H1 (cell line): Measurements from ENCODE around the gene ABI1. TPM values are rescaled to one million over a fixed set of nuclear protein-coding genes. Genes with fewer than 3 reads are reported as not detected.
A peak's percentile ranks its signal among the peaks of the same experiment; 100 is the strongest.

Experiments used
- BACH1 ChIP-seq: IDR thresholded peaks from 2 replicates; pipeline ENCODE4 v1.6.1; 2012; ENCODE audit warnings: low read length, improper control_type of control experiment
- CBX5 ChIP-seq: fragments of 300-800, 300-1000 bp; sonication (generic); IDR thresholded peaks from 2 replicates; pipeline ENCODE4 v1.7.1; 2016; ENCODE audit warnings: antibody characterized with exemption, low read length, low read depth
- CEBPB ChIP-seq: IDR thresholded peaks from 2 replicates; pipeline ENCODE4 v1.6.1; 2012; ENCODE audit warnings: low read depth, low read length
- CREB1 ChIP-seq: IDR thresholded peaks from 2 replicates; pipeline ENCODE4 v1.6.1; 2012; ENCODE audit warnings: inconsistent platforms
- E2F6 ChIP-seq: IDR thresholded peaks from 2 replicates; pipeline ENCODE4 v1.6.1; 2012; ENCODE audit warnings: inconsistent platforms
- EZH2 ChIP-seq: fragments of 200-600 bp; sonication (generic); IDR thresholded peaks from 2 replicates; pipeline ENCODE4 v1.7.1; 2012; ENCODE audit warnings: low read depth, mild to moderate bottlenecking, moderate library complexity, low read length, inconsistent platforms; ENCODE audit not compliant: severe bottlenecking
- HDAC2 ChIP-seq, 2 experiments: fragments of 300-600 bp in 1 of 2; sonication (generic) in 1 of 2; IDR thresholded peaks; 2 replicates each; pipeline ENCODE4 v1.6.1; 2011 to 2012; ENCODE audit warnings: low read depth in 2 of 2, low read length in 2 of 2, mild to moderate bottlenecking in 2 of 2, moderate library complexity in 2 of 2, borderline replicate concordance in 1 of 2, inconsistent platforms in 1 of 2
- JUND ChIP-seq: IDR thresholded peaks from 2 replicates; pipeline ENCODE4 v1.6.1; 2011; ENCODE audit warnings: mild to moderate bottlenecking, improper control_type of control experiment, low read length
- KDM4A ChIP-seq: IDR thresholded peaks from one replicate; pipeline ENCODE4 v1.7.1; 2012; ENCODE audit warnings: low read depth, mild to moderate bottlenecking, moderate library complexity, low read length, inconsistent platforms; ENCODE audit not compliant: severe bottlenecking
- KDM5A ChIP-seq: fragments of 200-600 bp; IDR thresholded peaks from 2 replicates; pipeline ENCODE4 v1.7.1; 2012; ENCODE audit warnings: mild to moderate bottlenecking, low read length, inconsistent platforms, mixed read lengths
- NRF1 ChIP-seq: IDR thresholded peaks from 2 replicates; pipeline ENCODE4 v1.6.1; 2011; ENCODE audit warnings: mild to moderate bottlenecking, low read depth, low read length, improper control_type of control experiment
- POLR2A ChIP-seq, 2 experiments: IDR thresholded peaks; 1 replicate in 1 of 2; 2 replicates in 1 of 2; pipeline ENCODE4 v1.6.1; 2011; ENCODE audit warnings: low read depth in 2 of 2, low read length in 2 of 2, mild to moderate bottlenecking in 2 of 2; ENCODE audit errors: control extremely low read depth in 1 of 2
- POU5F1 ChIP-seq: IDR thresholded peaks from 2 replicates; pipeline ENCODE4 v1.6.1; 2011; ENCODE audit warnings: low read depth, mild to moderate bottlenecking, low read length, moderate library complexity
- RBBP5 ChIP-seq: IDR thresholded peaks from 2 replicates; pipeline ENCODE4 v1.7.1; 2012; ENCODE audit warnings: low read depth, mild to moderate bottlenecking, inconsistent platforms, low read length, moderate library complexity, borderline replicate concordance
- RNF2 ChIP-seq: fragments of 200-900, 300-1000 bp; sonication (generic); IDR thresholded peaks from 2 replicates; pipeline ENCODE4 v1.7.1; 2016; ENCODE audit warnings: borderline replicate concordance, low read depth, mild to moderate bottlenecking, antibody characterized with exemption, low read length; ENCODE audit not compliant: poor library complexity, severe bottlenecking; ENCODE audit errors: missing control alignments
- SAP30 ChIP-seq: fragments of 300-600 bp; sonication (generic); IDR thresholded peaks from 2 replicates; pipeline ENCODE4 v1.7.1; 2012; ENCODE audit warnings: low read length, moderate library complexity, mild to moderate bottlenecking, inconsistent platforms; ENCODE audit not compliant: insufficient read depth, insufficient replicate concordance
- SP2 ChIP-seq: IDR thresholded peaks from 2 replicates; pipeline ENCODE4 v1.6.1; 2012; ENCODE audit warnings: mild to moderate bottlenecking, low read length, inconsistent platforms
- SP4 ChIP-seq: IDR thresholded peaks from 2 replicates; pipeline ENCODE4 v1.6.1; 2012; ENCODE audit warnings: low read length, inconsistent platforms
- TAF1 ChIP-seq: IDR thresholded peaks from 2 replicates; pipeline ENCODE4 v1.6.1; 2011; ENCODE audit warnings: mild to moderate bottlenecking, low read depth, low read length
- TCF12 ChIP-seq: IDR thresholded peaks from 2 replicates; pipeline ENCODE4 v1.6.1; 2011; ENCODE audit warnings: low read depth, mild to moderate bottlenecking, low read length
- USF2 ChIP-seq: IDR thresholded peaks from 2 replicates; pipeline ENCODE4 v1.6.1; 2011; ENCODE audit warnings: low read length, improper control_type of control experiment
- polyA plus RNA-seq, 7 experiments: library from polyadenylated mRNA; depleted of rRNA in 3 of 7; stranded (reverse) in 5 of 7; unstranded in 2 of 7; fragments of >200 nt in 5 of 7; fragments of 200-250 nt in 2 of 7; gene quantifications; 1 replicate in 5 of 7; 2 replicates in 1 of 7; 4 replicates in 1 of 7; pipeline versions ENCODE4 v1.2.1 to v1.2.3, GENCODE V29; 2011 to 2013; ENCODE audit warnings: missing spikeins in 2 of 7, mixed read lengths in 2 of 7
- total RNA-seq: library from RNA; stranded (reverse); fragmentation: NEBNext Ultra II Directional; extraction: Animal tissue kit (Norgen Biotek cat#: 25700); gene quantifications from 2 replicates; pipeline ENCODE4 v1.2.1, GENCODE V29; 2021
- TF ChIP-seq, protein P1 (sequence below): IDR thresholded peaks from 2 replicates; pipeline ENCODE4 v1.6.1; 2011; ENCODE audit warnings: low read depth, mild to moderate bottlenecking, low read length; ENCODE audit not compliant: insufficient read depth

ABI1 gene
- total and polyA plus RNA-seq, 2 of the 8 experiments (the other 6 are each of a cell fraction or from before 2014, with no cell fraction given): 35.4 to 37.0 TPM

- peak; percentile 89 for TF ChIP-seq KDM4A
- no peak for TF ChIP-seq RNF2
- TF ChIP-seq NRF1: peak; percentile 74
- no peak for TF ChIP-seq JUND
- 0 out of 4 replicates have a peak, but pooled peaks of 1 of the 2 experiments have one; percentile 28 for TF ChIP-seq HDAC2 (IDR thresholded peaks at IDR 0.05; ENCODE audit: borderline replicate concordance in 1 of 2, low read depth in 2 of 2, low read length in 2 of 2)
- no peak for TF ChIP-seq SP2
- no peak for TF ChIP-seq TCF12
- TF ChIP-seq TAF1: peak; percentile 94
- peak; percentile 92; the same call in 1 of the 2 replicates for TF ChIP-seq RBBP5
- TF ChIP-seq, protein P1, sequence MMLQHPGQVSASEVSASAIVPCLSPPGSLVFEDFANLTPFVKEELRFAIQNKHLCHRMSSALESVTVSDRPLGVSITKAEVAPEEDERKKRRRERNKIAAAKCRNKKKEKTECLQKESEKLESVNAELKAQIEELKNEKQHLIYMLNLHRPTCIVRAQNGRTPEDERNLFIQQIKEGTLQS: no peak
- TF ChIP-seq SAP30: no peak
- TF ChIP-seq E2F6: no peak
- no peak for TF ChIP-seq SP4
- no peak for TF ChIP-seq CBX5
- no peak for TF ChIP-seq CEBPB
- no peak for TF ChIP-seq USF2
- no peak for TF ChIP-seq EZH2
- peak; percentile 90 to 95 for TF ChIP-seq POLR2A (IDR thresholded peaks at IDR 0.05; ENCODE audit: control extremely low read depth in 1 of 2, low read depth in 2 of 2, low read length in 2 of 2)
- TF ChIP-seq CREB1: peak; percentile 28; the same call in 1 of the 2 replicates
- no peak for TF ChIP-seq BACH1
- no peak for TF ChIP-seq POU5F1
- TF ChIP-seq KDM5A: no peak
Measured at GRCh38 chr10:26860443-26861204, at the start of gene ABI1 (continued).
